Adipocyte (in vitro differentiated cells): ENCODE results near the gene ANKRD36.
"Not testable (repeated sequence)": the region's sequence is repeated elsewhere in the genome, so short reads cannot be mapped to it uniquely, and the experiment has no call there.

Experiments used
- DNase-seq: peaks from one replicate; pipeline ENCODE4 v3.0.0-alpha.2; 2015; ENCODE audit warnings: low read depth
- H3K27me3 ChIP-seq: replicated peaks from 2 replicates; pipeline ENCODE4 v1.7.0; 2013; ENCODE audit warnings: mild to moderate bottlenecking, low read length, moderate library complexity; ENCODE audit not compliant: control insufficient read depth, insufficient read depth
- H3K36me3 ChIP-seq: 2 replicates; pipeline ENCODE4 v1.7.0; 2013; ENCODE audit warnings: low read length, mild to moderate bottlenecking, moderate library complexity; ENCODE audit not compliant: control insufficient read depth, insufficient read depth, severe bottlenecking
- H3K4me1 ChIP-seq: 2 replicates; pipeline ENCODE4 v1.7.0; 2013; ENCODE audit warnings: mild to moderate bottlenecking, low read length, moderate library complexity; ENCODE audit not compliant: control insufficient read depth, insufficient read depth
- H3K4me3 ChIP-seq: 2 replicates; pipeline ENCODE4 v1.7.0; 2013; ENCODE audit warnings: mild to moderate bottlenecking, low read length, moderate library complexity
- H3K9ac ChIP-seq: 2 replicates; pipeline ENCODE4 v1.7.0; 2013; ENCODE audit warnings: mild to moderate bottlenecking, low read length, moderate library complexity
- H3K9me3 ChIP-seq: 2 replicates; pipeline ENCODE4 v1.7.0; 2013; ENCODE audit warnings: mild to moderate bottlenecking, low read length, moderate library complexity; ENCODE audit not compliant: control insufficient read depth

Gene ANKRD36

DNA sequence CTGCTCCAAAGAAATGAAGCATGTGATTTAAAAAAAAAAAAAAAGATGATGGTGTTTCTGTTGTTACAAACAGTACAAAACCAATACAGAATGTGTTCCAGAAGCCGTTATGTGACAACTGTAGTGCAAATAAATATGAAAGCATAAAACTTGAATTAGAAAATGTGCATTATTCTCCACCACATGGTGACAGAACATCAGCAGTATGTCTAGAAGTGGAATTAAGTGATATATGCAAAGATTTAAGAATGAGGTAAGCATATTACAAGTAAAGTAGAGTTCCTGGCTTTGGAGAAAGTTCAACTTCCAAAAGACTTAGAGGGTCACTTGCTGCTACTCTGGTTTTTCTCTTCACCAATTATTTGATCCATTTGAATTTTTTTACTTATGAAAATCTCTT, 120.0 kb downstream of the ANKRD36 start:
- H3K4me3 ChIP-seq, H3K27me3 ChIP-seq, H3K9me3 ChIP-seq, H3K9ac ChIP-seq, H3K36me3 ChIP-seq, H3K4me1 ChIP-seq, DNase-seq: not testable (repeated sequence)

DNA sequence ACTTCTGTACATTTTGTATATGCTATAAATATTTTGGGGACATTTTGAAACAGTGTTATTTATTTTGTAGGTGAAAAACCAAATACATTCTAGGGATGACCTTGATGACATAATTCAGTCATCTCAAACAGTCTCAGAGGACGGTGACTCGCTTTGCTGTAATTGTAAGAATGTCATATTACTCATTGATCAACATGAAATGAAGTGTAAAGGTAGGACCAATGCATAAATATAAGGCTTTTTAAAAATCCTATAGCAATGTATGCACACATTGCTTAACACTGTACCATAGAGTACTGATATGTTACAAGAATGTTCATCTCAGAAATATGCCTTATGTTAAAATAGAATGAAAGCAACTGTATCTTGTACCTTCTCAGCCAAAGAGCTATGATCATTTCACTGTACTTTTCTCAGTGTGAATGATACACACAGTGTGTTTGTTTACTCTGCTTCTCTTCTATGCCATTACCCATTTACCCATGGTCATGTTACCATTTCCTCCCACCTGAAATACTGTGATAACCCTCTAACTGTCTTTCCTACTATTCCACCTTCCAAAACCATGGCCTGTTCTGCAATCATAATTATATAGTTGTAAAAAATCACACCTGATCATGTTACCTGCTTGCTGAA, 120.8 kb downstream of the ANKRD36 start:
- H3K27me3 ChIP-seq, H3K9me3 ChIP-seq, DNase-seq, H3K4me1 ChIP-seq, H3K36me3 ChIP-seq, H3K4me3 ChIP-seq, H3K9ac ChIP-seq: not testable (repeated sequence)

DNA sequence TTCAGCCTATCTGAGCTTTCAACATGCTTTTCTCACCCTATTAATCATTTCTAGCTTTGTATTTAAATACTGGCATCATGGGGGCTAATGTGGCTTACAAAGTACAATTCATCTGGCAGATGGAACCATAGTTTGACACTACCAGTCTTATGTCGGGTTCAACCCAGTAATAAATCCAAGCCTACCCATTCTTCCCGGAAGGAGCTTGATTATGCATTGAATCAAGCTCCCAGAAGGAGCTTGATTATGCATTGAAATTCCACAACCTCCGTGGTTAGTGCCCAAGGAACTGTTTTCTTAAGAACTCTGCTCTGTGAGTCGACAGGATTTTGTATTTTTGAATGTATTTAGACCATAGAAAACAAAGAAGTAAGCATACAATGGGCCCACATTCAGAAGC, 148.2 kb downstream of the ANKRD36 start:
- not testable (repeated sequence) for H3K9me3 ChIP-seq, H3K27me3 ChIP-seq, H3K9ac ChIP-seq, H3K4me1 ChIP-seq, H3K4me3 ChIP-seq, H3K36me3 ChIP-seq, DNase-seq

DNA sequence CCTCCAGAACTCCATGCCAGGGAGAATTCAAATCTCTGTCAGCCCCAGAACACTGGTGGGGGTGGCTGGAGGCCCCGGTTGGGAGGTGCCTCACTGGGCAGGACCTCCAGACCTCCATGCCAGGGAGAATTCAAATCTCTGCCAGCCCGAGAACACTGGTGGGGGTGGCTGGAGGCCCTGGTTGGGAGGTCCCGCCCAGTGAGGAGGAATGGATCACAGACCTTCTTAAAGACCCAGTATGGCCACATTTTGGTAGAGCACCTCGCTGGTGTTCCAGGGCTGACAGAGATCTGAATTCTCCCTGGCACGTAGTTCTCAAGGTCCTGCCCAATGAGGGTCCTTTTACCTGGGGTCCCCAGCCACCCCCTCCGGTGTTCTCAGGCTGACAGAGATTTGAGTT, 153.5 kb downstream of the ANKRD36 start:
- not testable (repeated sequence) for H3K4me1 ChIP-seq, H3K9ac ChIP-seq, DNase-seq, H3K36me3 ChIP-seq, H3K9me3 ChIP-seq, H3K27me3 ChIP-seq, H3K4me3 ChIP-seq

DNA sequence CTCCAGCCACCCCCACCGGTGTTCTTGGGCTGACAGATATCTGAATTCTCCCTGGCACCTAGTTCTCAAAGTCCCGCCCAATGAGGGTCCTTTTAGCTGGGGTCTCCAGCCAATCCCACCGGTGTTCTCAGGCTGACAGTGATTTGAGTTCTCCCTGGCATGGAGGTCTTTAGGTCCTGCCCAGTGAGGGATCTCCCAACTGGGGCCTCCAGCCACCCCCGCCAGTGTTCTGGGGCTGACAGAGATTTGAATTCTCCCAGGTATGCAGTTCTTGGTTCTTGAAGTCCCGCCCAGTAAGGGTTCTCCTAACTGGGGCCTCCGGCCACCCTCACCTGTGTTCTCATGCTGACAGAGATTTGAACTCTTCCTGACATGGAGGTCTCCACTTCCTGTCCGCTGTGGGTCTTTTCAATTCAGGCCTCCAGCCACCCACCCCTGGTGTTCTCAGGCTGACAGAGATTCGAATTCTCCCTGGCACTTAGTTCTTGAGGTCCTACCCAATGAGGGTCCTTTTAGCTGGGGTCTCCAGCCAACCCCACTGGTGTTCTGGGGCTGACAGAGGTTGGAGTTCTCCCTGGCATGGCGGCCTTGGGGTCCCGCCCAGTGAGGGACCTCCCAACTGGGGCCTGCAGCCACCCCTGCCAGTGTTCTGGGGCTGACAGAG, 154.6 kb downstream of the ANKRD36 start:
- H3K36me3 ChIP-seq: no peaks in the 10 kb centered on the region
- no peak for DNase-seq

DNA sequence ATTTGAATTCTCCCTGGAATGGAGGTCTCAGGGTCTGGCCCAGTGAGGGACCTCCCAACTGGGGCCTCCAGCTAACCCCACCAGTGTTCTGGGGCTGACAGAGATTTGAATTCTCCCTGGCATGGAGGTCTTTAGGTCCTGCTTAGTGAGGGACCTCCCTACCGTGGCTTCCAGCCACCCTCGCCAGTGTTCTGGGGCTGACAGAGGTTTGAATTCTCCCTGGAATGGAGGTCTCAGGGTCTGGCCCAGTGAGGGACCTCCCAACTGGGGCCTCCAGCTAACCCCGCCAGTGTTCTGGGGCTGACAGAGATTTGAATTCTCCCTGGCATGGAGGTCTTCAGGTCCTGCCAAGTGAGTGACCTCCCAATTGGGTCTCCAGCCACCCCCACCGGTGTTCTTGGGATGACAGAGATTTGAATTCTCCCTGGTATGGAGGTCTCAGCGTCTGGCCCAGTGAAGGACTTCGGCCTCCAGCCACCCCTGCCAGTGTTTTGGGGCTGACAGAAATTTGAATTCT, 155.2 kb downstream of the ANKRD36 start:
- DNase-seq, H3K9ac ChIP-seq, H3K9me3 ChIP-seq, H3K4me3 ChIP-seq, H3K27me3 ChIP-seq, H3K4me1 ChIP-seq, H3K36me3 ChIP-seq: not testable (repeated sequence)

More for the DNA sequence above, 154.6 kb downstream of the ANKRD36 start:
- H3K9me3 ChIP-seq: no peaks in the 10 kb centered on the region
- H3K4me3 ChIP-seq: no peak overlapping the region
- H3K4me1 ChIP-seq: no peaks in the 10 kb centered on the region
- no peak overlapping the region for H3K9ac ChIP-seq
- H3K27me3 ChIP-seq: no peaks in the 10 kb centered on the region

DNA sequence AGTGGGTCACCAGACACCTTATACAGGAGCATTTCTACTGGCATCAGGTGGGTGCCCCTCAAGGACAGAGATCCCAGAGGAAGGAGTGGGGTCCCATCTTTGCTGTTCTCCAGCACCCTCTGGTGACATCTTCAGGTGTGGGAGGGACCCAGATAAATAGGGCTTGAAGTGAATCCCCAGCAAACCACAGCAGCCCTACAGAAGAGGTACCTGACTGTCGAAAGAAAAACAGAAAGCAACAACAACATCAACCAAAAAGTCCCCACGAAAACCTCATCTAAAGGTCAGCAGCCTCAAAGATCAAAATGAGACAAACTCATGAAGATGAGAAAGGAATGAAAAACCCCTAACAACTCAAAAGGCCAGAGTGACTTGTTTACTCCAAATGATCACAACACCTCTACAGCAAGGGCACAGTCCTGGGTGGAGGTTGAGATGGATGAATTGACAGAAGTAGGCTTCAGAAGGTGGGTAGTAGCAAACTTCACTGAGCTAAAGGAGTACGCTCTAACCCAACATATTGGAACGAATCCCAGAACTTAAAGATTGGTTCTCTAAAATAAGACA, 163.4 kb downstream of the ANKRD36 start:
- H3K4me1 ChIP-seq: not testable (repeated sequence)

DNA sequence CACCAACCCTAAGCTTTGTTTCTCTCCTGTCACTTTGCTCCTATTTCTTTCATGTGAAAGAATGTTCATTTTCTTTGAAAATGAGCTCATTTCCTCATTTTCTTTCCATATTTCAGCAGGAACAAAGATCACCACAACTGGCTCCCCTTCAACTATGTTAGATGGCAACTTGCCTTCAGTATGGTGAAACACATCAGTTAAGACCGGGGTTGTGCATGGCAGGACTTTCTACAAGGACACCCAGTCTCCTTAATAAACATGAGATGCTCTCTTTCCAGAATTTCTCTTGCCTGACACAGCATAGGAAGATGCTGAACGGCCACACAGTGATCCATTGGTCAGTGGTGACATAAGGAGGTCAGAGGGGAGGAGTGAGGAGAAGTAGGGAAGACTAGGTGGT, 172.2 kb downstream of the ANKRD36 start:
- H3K4me1 ChIP-seq, DNase-seq: not testable (repeated sequence)

More for the DNA sequence above, 163.4 kb downstream of the ANKRD36 start:
- not testable (repeated sequence) for H3K36me3 ChIP-seq, H3K9ac ChIP-seq, H3K9me3 ChIP-seq, DNase-seq, H3K4me3 ChIP-seq, H3K27me3 ChIP-seq

DNA sequence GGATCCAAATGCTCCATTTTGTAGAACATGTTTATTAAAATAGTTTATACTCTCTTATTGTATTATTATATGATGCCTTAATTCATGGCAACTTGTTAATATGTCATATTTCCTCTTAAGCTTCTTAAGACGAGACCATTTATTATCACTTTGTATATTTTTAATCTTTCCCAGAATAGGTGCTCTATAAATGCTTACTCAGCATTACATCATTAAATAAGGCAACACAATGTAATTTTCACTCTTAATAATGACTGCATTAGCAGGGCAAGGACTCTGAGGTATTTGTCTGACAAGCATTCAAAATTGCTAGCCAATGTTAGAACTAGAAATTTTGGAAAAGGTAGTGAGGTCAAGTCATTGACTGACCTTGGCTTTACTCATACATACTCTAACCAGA, 180.7 kb downstream of the ANKRD36 start:
- H3K9me3 ChIP-seq, H3K9ac ChIP-seq, H3K4me3 ChIP-seq, H3K27me3 ChIP-seq, H3K36me3 ChIP-seq, H3K4me1 ChIP-seq, DNase-seq: not testable (repeated sequence)

More for the DNA sequence above, 172.2 kb downstream of the ANKRD36 start:
- not testable (repeated sequence) for H3K4me3 ChIP-seq, H3K9ac ChIP-seq, H3K27me3 ChIP-seq, H3K36me3 ChIP-seq, H3K9me3 ChIP-seq
